GM21737 (cell line): ENCODE data around the gene GPR132.

Experiments
- ATAC-seq: cut with Tn5 transposase; IDR thresholded peaks from one replicate; pipeline ENCODE4 v1.9.1; 2021; ENCODE audit warnings: mild to moderate bottlenecking, moderate library complexity; ENCODE audit not compliant: unreplicated experiment

GPR132 gene

DNA sequence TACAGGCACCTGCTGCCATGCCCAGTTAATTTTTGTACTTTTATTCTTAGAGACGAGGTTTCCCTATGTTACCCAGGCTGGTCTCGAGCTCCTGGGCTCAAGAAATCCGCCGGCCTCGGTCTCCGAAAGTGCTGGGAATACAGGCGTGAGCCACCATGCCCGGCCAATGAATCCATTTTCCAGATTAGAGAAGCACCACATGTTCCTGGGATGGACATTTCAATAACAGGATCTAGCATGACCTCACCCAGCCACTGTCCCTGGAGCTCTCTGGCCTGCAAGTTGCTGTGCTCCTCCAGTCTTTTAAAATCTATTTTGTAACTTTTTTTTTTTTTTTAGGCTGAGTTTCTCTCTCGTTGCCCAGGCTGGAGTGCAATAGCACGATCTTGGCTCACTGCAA is 2.2 kb downstream of the GPR132 start:
- ATAC-seq, result no peak

DNA sequence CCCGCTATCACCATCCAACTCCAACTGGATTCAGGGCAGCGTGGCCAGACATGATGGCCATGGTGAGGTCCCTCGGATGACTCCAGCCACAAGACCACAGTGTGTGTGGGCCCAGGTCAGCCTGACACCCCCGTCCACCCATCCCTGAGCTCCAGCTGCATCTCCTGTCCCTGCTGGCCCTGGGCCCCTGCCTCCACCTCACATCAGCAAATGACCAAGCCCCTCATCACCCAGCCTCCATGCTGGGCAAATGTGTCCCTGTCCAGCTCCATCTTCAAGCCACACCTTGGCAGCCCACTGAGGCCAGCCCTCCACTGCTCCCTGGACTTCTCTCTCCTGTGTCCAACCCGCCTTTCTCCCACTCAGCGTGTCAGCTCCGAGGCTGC is 3.2 kb downstream of the GPR132 start:
- ATAC-seq, result no peak

DNA sequence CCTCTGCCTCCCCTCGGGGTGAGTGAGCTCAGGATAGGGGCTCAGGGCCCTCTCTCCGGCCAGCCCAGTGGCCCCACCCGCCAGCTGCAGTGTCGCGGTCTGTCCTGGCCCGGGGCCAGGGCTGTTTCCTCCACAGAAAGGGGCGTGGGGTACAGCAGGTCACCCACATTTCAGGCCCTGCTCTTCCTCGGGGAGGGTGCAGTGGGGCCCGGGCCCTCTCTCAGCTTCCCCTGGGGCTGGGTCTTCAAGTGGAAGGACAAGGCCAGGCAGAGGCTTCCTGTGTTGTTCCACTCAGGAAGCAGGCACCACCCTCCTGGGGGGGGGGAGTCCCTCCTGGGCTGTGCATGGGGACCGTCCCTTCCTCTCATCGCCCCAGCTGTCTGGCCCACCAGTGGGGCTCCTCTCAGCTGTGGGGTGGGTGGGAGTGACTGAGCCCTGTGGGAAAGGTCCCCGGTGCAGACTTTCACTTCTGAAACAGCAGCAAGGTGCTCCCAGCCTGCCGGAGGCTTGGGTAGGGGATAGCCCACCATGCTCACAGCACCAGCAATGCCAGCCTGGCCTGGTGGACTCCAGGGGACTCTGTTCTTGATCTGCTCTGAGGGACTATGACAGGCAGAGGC is 3.7 kb downstream of the GPR132 start:
- no peak for ATAC-seq

DNA sequence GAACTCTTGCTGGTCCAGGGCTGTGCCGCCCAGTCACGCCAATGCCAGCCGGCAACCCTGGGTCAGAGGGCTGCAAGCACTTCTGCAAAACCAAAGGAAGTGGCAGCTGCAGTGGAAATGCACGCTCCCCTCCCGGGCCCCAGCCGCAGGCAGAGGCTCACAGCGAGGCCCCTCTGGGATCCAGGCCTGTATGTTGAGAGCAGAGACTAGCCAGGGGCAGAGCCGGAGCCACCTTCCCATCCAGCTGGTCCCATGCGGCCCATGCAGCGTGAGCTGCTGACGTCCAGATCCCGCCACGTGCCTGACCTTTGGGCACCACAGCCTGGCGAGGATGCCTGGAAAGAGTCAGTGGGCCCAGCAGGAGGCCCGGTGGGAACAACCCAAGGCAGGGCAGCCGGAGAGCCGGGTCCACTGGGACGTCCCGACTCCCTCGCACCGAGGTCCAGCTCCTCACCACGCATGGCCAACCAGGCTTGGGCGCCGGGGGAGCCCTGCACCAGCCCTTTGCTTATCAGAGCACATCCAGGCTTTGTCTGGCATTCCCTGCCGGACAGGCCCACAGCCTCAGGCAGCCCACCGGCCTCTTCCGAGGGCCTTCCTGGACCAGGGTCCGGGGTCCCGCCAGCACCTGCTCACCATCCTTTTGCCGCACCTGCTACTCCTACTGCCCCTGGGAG is 4.3 kb downstream of the GPR132 start:
- no peak for ATAC-seq

DNA sequence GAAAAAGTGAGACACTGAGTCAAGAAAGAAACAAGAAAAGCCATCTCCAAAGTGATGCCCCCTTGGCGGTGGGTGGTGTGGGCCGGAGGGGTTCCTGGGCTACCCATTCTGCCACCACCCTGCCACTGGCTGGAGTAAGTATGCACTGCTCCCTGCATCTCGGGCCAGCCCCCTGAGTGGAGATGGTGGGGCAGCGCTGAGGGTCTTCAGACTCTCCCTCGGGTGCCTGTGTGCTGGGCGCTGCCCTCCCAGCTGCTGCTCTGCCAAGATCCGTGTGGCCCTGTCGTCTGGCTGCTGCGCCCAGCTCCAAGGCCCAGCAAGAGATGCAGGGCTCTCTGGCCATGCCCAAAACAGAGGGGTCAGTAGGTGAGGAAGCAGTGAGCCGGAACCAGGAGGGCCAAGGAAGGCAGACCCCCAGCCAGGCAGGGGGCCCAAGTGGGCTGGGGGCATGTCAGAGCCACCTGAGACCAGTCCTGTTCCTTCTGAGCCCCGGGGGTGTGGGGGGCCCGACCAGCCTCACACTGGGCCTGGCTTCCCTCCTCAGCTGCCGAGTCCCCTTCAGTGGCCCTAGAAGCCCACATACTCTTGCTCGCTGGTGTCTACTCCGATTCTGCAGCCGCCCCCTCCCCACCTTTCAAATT is 5.2 kb downstream of the GPR132 start:
- no peak for ATAC-seq

DNA sequence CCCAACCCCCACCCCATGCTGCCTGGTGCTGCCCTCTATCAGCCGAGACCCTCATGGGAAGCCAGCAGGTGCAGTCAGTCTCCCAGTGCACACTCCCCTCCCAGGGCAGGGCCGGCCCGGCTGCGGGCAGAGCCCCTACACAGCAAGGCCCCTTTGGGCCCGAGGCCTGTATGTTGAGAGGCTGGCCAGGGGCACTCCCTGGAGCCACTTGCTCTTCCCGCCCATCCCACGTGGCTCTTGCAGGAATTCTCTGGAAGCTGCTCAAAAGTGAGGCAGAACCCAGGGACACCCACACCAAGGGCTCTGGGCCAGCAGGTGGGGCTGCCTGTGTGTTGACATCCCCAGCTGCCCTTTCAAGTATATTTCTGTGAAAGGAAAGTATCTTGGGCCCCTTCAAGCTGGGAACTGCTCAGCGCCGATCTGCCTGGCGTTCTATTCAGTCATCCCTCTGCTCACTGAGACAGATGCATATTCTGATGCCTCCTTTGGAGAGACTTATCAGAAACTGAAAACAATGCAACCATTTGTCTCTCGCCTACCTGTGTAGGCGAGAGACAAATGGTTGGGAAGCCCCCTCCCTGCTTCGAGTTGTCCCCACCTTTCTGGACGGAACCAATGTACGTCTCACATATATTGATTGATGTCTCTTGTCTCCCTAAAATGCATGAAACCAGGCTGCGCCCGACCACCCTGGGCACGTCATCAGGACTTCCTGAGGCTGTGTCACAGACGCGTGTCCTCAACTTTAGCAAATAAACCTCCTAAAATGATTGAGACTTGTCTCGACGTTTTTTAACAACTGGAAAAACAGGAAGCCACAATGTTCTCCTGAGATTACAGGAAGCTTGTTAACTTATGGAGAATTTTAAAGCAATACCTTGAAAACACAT is 6.0 kb downstream of the GPR132 start:
- ATAC-seq, result no peak

DNA sequence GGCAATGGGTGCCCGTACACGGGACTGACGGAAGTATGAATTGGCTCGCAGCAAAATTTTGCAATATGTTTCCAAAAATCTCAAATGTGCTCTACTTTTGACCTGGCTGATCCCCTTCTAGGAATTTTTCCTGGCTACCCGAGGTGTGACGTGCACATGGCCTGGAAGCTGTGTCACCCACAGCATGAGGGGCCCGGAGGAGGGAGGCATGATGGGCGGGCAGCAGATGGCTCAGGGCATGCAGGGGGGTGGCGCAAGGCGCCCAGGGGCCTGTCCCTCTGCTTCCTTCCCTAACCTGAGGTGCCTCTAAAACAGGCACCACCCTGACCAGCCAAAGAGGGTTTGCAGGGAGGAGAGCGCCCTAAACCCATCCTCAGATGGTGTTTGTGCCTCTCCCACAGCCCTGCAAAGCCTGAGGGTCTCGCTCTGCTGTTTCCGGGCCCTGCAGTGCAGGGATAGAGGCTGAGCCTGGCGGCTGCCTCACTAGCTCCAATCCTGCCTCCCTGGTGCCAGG is 6.7 kb downstream of the GPR132 start:
- ATAC-seq, result no peak

DNA sequence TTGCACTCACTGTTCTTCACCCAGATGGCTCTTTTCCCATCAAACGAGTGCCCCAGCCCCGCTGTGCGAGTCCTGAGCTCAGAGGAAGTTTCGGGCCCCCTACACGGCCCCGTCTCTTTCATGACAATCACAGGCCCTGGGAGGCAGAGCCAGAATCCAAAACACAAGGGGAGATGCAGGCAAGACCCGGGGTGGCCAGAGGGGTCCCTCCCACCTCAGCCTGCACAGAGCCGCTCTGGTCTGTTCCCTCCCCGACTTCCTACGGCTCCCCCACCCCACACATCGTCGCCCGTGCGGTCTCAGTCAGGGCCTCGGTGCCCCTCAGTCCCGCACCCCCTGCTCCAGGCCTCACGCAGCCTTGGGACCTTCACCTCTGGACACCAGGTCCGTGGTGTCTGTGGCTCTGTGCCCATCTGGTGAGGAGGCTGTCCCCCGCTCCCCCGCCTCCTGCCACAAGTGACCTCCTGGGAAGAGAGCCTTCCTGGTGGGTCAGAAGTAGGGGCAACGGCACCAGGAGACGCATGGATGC is 8.9 kb downstream of the GPR132 start:
- no peak for ATAC-seq

DNA sequence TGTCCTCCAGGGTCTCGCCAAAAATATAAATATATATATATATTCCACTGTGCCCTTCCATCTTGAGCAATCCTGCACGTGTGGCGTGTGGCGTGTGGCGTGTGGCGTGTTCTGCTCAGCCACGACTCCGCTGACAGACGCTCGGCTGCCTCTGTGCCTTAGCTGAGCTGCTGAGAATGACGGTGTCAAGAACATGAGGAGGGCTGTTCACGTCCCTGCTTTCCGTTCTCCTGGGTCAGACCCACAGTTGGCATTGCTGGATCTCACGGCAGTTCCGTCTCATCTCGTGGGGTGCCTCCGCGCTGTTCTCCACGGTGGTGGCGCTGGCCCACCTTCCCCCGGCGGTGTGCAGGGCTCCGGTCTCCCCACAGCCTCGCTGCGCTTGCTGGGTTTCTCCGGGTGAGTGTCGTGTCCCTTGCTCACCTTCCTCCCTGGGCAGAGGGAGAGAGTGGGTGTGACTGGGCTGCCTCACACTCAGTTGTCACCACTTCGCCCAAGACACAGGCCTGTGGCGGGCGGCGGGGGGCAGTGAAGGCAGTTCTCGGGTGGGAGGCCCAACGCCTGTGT is 9.4 kb downstream of the GPR132 start:
- no peak for ATAC-seq

DNA sequence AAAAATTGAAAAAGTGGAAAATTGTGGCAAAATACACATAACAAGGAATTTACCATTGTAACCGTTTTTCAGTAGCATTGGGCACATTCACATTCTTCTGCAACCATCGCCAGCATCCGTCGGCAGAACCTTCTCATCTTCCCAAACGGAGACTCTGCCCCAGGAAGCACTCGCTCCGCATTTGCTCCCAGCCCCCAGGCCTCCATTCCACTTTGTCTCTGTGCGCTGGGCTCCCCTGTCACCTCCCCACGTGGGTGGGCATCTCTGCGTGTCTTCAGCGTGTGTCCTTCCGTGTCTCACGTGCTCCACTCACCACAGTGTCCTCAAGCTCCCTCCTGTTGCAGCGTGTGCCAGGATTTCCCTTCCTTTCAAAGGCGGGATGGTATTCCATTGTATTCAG is 9.9 kb downstream of the GPR132 start:
- no peak for ATAC-seq

DNA sequence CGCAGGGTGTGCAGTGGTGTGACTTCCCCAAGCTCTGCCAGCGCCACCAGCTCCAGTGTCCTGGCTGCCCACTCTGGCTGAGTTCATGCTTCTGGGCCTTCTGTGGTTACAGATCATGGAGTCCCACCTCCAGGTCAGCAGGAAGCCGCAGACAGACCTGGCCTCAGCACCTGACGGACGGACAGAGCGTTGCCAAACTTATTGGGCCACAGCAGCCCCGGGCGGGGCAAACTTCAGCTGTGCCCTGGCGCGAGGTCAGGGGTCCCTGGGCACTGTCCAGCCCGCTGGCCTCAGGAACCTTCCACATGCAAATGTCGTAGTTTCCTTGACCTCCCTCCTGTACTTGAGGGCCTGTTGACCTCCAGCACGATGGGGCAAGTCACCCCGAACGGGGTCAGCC is 11.2 kb downstream of the GPR132 start:
- ATAC-seq, result no peak

DNA sequence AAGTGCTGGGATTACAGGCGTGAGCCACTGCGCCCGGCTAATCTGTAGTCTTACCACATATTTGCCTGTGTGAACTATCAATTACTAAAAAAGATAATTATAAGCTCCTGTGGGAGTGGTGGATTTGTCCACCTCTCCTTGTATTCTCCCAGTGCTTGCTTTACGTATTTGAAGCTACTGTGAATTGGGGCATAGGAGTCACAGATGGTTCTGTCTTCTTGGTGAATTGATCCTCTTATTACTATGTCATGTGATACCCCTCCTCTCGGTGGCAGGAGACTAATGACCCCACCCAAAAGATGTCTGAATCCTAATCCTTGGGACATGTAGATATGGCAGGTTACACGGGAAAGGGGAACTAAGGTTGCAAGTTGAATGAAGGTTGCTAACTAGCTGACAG is 11.8 kb downstream of the GPR132 start:
- no peak for ATAC-seq

DNA sequence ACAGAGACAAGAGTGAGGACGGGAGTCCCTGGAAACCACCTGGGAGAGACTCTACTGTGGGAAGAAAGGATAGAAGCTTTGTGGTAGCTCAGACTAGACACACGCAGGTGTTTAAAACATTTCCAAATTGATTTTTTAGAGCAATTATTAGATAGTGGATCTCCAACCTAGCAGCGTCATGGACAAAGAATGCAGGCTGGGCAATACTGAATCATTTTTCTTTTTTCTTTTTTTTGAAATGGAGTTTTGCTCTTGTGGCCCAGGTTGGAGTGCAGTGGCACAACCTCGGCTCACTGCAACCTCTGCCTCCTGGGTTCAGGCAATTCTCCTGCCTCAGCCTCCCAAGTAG is 13.1 kb downstream of the GPR132 start:
- ATAC-seq, result no peak

DNA sequence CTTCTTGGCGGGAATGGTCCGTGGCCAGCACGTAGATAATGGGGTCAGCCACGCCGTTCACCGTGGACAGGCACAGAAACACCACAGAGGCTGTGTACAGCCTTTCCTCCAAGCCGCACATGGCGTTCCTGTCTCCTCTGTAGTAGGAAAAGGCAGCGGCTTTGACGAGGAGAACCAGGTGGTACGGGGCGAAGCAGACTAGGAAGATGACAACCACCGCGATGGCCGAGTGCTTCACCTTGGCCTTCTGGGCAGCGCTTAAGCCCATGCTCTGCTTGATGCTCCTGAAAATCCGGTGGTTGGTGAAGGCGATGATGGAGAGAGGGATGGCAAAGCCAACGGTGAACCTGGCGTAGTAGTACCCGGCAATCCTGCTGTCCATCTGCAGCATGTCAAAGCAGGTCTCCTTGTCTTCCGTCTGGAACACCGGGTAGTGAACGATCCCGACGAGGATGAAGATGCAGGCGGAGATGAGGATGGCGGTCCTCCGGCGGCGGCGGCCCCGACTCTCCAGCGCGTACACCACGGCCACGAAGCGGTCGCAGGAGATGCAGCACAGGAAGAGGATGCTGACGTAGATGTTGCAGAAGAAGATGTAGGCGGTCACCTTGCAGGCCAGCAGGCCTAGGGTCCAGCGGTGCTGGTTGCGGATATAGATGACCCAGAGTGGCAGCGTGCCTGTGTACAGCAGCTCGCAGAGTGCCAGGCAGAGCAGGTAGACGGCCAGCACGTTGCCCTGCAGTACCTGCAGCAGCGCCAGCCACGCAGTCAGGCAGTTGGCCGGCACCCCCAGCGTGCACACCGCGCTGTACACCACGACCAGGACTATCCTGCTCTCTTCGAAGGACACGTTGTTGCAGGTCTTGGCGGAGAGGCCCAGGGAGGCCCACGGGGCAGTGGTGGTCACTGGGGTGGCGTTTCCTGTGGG is 13.8 kb downstream of the GPR132 start:
- no peak for ATAC-seq

DNA sequence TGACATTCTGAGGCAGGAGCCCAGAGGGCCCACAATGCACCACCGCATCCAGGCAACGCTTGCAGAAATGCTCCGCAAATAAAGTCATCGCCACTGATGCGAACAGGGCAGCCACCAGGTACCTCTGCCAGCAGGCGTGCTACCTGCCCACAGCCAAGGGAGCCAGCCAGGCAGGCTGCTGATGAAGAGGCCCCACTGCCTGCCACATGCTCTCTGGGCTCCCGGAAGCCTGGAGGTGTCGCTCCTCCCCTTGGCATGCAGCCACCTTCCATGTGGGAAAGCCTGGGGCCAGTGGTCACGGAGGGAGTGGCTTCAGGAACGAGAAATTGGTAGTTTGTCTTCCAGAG is 14.7 kb downstream of the GPR132 start:
- no peak for ATAC-seq

DNA sequence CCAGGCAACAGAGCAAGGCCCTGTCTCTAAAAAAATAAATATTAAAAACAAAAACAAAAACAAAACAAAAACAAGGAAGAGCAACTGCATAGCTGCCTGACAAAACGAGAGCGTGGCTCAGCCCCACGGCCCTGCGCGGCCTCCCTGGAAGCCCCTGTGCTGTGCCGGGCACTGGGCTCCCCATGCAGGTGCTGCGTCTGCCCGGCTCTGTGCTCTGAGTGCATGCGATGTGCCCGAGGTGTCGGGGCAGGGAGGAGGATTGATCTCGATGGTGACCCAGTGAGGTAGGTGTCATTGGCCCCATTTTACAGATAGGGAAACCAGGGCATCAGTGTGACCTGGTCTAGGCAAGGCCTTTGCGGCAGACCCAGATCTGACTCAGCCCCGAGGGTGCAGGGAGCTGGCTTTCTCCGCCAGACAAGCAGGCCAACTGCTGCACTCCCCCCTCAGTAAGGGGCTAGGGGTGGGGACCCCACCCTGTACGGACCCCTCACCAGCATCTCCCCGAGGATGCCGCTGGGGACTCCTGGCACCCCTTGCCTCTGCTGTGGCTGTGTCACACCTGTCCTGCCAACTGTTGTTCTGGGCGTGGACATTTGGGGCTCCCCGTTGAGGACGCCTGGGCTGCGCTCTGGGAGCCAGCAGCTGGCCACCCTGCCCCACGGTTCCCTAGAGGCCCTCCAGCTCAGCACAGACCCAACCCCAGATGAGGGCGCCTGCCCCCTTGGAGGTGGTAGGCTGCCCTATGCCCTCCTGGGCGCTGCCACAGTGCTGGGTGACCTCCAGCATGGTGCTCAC is 15.3 kb downstream of the GPR132 start:
- ATAC-seq, result no peak

DNA sequence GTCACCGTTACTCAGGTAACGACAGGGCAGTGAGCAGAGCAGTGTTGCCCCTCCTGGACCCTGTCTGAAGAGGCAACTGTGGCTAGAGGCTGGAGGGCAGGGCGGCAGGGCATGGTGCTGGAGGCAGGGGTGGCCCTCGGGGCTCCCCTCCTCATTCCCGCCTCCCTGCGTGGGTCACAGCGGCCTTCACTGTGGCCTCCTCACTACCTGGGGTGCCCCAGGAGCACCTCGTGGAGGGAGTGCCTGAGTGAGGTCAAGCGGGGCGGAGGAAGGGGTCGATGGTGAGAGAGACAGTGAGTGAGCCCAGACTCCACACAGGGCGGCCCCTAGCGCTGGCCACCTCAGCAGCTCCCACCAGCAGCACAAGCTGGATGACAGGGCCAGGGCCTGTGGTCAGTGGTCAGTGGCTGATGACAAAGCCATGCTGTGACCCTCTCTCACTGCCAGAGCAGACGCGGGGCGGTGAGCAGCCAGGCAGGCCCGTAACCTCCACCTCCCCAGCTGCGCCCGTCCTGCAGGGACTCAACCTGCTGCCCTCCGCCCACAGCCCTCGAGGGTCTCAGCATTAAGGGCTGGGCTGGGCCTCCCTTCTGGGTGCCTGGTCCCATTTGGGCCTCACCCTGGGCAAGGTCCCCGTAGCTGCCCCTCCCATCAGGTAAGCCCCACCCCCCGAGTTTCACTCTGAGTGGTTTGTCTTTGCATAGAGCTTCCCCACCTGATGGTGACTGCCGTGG is 17.8 kb downstream of the GPR132 start:
- no peak for ATAC-seq

DNA sequence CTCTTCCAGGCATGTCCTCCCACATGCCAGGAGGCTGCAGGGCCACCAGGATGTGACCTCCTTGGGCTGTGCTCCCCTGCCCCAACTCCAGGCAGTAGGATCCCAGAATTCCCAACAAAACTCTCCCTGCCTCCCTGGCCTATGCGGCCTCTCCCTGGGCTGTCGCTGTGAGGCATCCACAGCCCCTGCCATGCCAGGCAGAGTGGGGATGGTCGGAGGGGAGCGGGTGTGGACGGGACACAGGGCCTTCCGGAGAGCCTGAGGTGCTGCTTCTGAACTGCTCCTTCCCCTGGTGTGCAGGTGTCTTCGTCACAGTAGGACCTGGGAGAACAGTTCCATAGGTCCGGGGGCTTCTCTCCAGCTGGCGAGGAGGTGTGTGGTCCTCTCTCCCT is 18.3 kb downstream of the GPR132 start:
- ATAC-seq, result no peak
